Dermis blood vessel endothelial cell (primary cell): ENCODE data around the gene SCNN1G. TPM values are rescaled to one million over a fixed set of nuclear protein-coding genes. Genes with fewer than 3 reads are reported as not detected.
"Not testable (repeated sequence)": the region's sequence is repeated elsewhere in the genome, so short reads cannot be mapped to it uniquely, and the experiment has no call there.

ENCODE experiments used
- DNase-seq: peaks from one replicate; pipeline ENCODE4 v3.0.0; 2010
- total RNA-seq: library from RNA; depleted of rRNA; stranded (reverse); fragments of >200 nt; gene quantifications from 2 replicates; pipeline ENCODE4 v1.2.3, GENCODE V29; 2014

SCNN1G gene
- total RNA-seq, 1 donor from 2014 or later: 0.68 TPM

DNA sequence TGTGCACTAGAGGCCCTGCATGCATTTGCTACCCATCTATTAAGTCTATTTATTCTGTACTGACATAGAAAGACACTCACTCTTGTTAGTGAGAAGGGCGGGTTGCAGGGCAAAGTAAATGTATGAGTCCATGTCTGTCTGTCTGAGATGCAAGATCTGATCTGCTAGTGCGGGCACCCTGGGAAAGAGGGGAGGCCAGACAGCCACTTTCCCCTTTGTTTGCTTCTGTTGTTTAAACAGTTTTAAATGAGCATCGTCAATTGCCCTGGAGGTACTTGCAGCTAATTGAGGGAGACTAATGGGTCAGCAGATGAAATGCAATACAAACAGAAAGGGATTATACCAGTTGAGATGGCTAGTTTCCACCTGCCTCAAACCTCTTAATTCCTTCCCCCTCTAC lies 24.9 kb downstream of the SCNN1G start:
- DNase-seq: no peak

DNA sequence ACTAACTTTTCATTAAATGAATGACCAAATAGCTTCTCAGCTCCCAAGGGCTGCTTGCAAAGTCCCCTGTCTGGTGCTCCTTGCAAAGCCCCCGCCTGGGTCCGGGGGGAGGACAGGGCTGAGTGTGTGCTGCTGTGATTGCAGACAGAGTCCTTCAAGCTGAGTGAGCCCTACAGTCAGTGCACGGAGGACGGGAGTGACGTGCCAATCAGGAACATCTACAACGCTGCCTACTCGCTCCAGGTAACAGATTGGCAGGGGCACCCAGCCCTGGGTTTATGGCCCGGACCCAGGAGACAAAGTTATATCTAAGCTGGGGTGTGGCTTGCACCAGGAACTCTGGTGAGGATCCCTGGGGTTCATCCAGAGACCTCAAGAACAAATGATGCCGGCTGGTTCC lies 27.1 kb downstream of the SCNN1G start:
- no peak for DNase-seq

DNA sequence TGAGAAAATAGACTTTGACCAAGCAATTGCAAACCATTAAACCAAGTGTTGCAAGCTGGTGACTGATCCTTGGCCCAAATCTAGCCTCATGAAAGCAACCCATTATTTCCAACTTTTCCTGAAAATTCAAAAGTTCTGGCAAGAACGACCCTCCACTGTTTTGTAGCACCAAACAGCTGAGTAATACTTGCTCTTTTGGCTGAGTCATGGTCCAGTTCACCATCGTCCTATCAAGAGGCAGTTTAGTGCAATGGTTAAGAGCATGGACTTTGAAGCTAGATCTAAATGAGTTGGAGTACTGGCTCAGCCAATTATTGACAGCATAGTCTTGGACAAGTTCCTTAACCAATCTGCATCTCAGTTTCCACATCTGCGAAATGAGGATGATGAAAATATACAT lies 31.3 kb downstream of the SCNN1G start:
- no peak for DNase-seq

DNA sequence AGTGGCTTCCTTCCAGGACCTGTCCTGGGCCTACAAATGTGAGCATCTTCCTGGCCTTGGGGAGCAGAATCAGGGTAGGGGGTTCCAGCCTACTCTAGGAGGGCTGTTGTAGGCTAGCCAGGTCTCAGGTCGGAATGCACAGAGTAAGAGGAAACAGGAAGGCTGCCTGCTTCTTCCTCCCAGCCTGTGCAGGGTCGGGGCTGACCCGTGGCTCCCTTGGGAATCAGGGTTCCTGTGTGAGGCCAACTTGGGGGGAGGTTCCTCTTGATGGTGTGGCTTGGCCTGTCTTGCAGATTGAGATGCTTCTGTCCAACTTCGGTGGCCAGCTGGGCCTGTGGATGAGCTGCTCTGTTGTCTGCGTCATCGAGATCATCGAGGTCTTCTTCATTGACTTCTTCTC lies 32.3 kb downstream of the SCNN1G start:
- no peak for DNase-seq

DNA sequence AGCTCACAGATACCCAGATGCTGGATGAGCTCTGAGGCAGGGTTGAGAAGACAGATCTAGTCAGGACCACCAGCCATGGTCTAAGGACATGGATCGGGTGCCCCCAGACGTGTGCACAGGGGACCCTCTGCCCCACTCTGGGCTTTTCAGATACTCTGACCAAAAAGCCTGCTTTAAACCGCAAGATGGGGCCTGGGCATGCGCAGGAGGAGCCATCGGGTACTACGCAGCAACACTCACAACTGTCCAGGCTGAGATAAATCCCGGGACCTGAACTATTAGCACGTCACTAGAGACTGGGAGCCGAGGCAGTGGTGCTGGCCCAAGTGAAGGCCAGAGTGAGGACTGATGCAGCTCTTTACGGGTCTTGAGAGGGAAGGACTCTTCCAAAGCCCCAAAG lies 32.9 kb downstream of the SCNN1G start:
- no peak for DNase-seq

DNA sequence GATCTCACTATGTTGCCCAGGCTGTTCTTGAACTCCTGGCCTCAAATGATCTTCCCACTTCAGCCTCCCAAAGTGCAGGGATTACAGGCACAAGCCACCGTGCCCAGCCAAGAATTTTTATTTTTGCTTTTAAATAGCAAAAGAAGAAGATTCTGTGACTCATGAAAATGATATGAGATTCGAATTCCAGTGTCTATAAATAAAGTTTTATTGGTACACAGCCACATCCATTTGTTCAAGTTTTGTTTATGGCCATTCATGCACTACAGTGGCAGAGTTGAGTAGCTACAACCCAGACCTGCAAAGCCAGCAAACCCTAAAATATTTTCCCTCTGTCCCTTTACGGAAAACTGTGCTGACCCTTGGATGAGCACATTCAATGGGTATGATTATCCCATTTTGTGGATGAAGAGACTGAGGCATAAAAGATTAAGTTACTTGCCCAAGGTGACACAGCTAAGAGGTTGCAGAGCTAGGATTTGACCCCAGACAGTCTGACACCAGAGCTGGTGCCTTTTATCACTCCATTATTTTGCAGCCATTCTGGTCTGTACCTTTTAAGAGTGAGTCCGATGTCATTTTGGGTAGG lies 34.2 kb downstream of the SCNN1G start:
- no peak for DNase-seq

DNA sequence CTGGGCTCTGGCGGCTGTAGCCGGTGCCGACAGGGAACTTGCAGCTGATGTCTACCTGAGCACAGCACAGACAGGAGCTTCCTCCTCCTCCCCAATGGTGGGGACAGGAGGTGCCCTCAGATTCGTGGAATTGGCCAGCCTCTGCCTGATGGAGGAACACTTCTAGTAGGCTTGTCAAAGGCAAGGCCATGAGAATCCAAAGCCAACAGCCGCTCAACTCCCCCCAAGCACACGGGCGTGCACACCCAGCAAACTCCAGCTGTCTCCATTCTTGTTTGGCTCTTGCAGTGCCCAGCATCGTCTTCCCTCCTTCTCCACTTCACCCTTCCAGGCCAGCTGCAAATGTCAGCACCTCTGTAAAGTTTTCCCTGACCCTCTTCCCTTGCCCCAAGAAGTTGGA lies 35.1 kb downstream of the SCNN1G start:
- no peak for DNase-seq

DNA sequence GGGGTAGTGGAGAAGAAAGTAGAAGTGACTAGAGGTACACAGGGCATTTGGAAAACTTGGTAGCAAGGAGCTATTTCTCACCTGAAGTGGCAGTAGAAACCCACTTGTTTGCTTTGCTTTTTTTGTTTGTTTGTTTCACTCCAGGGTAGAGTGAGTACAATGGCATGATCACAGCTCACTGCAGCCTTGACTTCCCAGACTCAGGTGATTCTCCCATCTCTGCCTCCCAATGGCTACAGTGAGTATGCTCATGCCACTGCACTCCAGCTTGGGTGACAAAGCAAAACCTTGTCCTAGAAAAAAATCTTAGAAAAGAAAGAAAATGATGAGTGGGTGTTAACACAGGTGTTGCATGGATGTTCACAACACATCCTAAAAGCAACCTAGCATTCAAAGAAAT lies 40.4 kb downstream of the SCNN1G start:
- no peak for DNase-seq

DNA sequence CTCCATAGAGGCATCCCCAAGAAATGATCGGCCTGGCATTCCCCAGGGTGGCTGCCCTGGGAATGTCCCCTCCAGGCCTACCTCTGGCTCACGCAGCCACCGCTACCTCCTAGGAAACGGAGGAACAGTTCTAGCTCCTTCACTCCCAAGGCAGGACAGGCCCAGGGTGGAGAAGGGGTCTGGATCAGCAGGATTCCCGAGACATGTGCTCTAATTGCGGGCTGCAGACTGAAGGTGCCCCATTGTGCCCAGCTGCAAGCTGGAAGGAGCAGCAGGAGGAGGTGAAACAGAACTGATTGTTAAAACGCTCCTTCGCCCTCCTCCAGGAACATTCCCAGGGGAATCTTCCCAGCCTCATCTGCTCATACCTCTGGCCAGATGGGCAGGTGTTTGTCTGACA lies 40.8 kb downstream of the SCNN1G start:
- no peak for DNase-seq

DNA sequence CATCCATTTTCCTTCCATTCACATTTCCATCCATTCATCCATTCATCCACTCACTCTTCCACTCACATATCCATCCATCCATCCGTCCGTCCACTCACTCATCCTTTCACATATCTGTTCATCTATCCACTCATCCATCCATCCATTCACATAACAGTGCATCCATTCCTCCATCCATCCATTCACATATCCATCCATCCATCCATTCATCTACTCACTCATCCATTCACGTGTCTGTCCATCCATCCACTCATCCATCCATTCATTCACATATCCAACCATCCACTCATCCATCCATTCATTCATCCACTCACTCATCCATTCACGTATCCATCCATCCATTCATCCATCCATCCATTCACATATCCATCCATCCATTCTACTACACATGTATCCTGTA lies 42.6 kb downstream of the SCNN1G start:
- DNase-seq: no peak

DNA sequence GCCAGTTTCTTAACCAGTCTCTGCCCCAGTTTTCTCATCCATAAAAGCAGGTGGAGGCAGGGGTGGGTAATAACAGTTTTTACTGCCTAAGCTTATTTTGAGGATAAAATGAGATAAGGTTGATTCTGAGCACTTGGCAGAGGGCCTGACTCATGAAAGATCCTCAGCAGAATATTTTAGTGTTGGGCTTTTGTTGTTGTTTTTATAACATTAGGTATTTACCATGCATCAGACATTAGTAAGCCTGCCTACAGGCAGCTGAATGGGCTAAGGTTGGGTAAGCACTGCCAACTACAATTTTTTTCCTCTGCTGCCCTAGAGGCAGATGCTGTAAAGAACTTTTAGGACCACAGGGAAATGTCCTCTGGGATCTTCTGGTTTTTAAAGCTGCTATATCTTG lies 43.1 kb downstream of the SCNN1G start:
- no peak for DNase-seq

DNA sequence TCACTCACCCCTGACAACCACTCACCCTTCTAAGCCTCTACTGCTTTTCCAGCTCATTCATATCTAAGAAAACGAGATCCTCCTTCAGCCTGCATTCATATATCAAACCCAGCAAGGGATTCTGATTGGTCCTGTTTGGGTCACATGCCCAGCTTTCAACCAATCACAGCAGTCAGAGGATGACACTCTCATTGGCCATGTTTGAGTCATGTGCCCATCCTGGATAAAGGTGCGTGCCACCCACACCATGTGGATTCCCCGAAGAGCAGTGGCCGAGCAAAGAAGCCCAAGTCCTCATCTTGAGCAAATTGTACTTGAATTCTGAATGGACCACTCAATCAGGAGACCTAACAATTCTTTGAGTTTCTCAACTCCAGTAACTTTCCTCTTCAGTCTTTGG lies 45.0 kb downstream of the SCNN1G start:
- no peak for DNase-seq

DNA sequence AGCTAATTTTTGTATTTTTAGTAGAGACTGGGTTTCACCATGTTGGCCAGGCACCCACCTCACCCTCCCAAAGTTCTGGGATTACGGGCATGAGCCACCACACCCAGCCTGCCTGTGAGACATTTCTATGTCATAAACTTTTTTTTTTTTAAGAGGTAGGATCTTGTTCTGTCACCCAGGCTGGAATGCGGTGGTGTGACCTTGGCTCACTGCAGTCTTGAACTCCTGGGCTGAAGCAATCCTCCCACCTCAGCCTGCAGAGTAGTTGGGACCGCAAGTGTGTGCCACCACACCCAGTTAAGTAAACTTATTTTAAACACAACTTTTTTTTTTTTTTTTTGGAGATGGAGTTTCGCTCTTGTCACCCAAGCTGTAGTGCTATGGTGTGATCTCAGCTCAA lies 47.2 kb downstream of the SCNN1G start:
- no peak for DNase-seq

DNA sequence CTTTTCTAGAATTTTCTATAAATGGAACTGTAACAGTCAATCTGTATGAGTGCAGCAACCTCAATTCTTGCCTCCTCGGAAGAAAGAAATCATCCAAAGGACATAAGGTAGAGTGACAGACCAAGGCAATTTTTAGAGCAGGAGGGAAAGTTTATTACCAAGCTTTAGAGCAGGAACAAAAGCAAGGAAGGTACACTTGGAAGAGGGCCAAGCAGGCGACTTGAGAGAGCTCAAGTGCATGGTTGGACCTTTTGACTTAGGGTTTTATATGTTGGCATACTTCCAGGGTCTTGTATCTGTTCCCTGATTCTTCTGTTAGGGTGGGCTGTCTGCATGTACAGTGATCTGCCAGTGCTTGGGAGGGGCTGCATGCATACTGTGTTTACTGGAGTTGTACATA lies 50.3 kb downstream of the SCNN1G start:
- no peak for DNase-seq

DNA sequence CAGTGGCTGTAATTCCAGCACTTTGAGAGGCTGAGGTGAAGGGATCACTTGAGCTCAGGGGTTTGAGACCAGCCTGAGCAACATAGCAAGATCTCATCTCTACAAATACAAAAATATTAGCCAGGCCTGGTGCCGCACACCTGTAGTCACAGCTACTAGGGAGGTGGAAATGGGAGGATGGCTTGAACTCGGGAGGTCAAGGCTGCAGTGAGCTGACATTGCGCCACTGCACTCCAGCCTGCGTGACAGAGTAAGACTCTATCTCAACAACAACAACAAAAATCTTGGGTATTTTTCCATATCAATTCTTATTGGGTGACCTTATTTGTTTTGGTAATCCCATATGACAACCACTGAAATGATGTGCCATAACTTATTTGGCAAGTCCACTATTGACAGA lies 52.6 kb downstream of the SCNN1G start:
- no peak for DNase-seq

DNA sequence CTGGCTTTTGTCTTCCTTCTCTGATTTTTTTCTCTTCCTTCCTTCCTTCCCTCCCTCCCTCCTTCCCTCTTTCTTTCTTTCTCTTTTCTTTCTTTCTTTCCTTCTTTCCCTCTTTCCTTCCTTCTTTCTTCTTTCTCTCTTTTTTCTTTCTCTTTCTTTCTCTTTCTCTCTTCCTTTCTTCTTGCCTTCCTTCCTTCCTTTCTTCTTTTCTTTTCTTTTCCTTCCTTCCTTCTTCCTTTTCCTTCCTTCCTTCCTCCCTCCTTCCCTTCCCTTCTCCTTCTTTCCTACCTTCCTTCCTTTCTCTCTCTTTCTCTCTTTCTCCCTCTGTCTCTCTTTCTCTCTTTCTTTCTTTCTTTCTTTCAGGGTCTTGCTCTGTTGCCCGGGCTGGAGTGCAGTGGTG lies 54.4 kb downstream of the SCNN1G start:
- no peak for DNase-seq

DNA sequence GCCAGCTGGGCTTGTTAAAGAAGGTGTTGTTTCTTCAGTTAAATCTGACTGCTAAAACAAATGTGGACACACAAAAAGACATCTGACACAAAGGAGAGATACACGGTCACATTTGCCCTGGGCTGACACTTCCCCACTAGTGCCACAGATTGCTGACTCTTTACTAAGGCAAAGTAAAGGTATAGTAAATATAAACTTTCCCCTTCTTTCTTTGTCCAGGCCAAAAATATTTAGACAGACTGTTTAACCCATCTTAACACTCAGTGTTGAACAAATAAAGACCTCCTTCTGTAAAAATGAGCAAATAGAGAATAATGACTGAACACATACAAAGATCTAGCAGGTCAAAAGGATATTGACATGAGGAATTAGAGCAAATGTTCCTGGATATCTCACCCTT lies 58.4 kb downstream of the SCNN1G start:
- DNase-seq: no peak

DNA sequence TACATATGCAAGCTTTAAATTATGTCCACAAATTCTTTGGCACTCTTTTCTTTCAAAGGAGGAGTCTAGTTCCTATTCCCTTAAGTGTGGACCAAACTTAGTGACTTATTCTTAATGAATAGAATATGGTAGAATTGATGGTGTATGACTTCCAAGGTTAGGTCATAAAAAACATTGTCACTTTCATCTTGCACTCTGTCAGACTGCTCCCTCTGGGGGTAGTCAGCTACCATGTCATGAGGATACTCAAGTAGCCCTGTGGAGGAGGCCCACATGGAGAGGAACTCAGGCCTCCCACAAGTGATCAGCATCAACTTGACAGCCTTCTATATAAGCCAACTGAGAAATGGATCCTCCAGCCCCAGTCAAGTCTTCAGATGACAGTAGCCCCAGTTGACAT lies 61.6 kb downstream of the SCNN1G start:
- no peak for DNase-seq

DNA sequence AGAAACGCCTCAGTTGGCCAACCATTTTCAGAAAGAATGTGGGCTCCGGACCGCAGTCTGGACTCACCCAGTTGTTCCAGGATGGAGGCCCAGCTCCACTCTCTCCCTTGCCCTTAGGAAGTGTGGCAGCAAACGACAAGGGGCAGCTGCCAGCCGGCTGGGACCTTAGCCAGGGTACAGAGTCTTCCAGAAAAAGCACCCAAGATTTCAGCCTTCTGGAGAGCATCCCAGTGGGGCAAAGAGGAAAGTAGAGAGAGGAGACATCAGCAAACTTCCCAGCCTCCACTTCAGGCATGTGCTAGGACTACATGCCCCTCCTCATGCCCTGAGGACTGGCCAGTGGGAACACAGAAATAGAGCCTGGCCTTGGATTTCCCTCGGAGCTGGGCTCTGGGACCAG lies 62.7 kb downstream of the SCNN1G start:
- no peak for DNase-seq

DNA sequence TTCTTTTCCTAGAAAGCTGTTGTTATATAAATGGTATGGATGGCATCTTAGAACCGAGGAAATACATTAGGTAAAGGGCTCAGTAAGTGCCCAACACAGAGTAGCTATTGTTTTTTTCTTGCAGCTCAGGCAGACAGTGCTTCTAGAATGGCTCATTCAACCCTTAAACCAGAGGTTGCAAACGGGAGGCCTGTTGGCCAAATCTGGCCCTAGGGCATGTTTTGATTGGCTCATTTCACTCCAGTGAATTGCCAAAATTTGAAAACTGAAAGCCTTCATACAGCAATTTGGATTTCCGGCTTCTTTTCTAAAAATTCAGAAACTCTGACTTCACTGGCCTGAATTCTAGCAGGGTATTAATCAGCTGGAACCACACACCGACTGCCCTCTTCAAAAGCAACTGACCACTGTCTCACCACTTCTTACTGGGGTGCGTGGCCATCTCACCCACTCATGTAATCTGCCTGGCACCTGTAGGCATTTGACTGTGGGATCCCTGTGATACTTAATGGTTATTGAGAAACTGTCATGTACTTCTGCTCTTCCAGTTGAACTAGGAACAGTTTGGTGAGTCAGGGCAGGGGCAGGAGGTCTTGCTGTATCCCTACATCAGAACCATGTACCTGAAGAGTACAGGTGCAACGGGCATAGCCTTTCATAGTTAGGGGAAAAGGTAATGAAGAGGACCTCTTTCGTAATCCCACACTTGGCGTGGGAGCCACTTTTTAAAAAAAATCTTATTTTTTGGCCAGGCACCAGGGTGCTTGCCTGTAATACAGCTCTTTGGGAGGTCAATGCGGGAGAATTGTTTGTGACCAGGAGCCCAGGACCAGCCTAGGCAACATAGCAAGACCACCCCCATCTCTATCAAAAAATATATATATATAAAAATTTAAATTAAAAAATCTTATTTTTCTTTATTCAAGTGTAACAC lies 66.0 kb downstream of the SCNN1G start:
- no peak for DNase-seq

DNA sequence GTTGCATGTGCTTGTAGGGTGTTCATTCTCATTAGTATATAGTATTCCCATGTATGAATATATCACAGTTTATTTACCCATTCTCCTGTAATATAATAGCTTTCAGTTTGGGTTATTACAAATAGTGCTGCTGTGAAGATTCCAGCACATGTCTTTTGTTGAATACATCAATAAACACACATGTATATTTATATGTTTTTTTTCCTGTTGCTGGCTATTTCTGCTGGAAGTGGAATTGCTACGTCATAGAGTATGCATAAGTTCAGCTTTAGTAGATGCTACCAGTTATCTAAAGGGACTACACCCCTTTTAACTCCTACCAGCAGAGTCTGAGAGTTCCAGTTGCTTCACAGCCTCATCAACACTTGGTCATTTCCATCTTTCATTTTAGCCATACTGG lies 67.3 kb downstream of the SCNN1G start:
- DNase-seq: no peak

DNA sequence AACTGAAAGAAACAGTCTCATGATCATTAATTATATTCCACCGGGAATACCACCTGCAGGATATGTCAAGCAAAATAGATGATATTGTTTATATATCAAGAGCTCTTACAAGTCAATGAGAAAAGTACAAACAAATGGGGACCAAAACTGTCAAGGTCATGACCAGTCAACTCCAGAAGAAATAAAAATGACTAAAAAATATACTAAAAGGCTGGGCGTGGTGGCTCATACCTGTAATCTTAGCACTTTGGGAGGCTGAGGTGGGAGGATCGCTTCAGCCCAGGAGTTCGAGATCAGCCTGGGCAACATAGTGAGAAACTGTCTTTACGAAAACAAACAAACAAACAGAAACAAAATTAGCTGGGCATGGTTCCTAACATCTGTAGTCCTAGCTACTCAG lies 69.8 kb downstream of the SCNN1G start:
- DNase-seq: no peak

DNA sequence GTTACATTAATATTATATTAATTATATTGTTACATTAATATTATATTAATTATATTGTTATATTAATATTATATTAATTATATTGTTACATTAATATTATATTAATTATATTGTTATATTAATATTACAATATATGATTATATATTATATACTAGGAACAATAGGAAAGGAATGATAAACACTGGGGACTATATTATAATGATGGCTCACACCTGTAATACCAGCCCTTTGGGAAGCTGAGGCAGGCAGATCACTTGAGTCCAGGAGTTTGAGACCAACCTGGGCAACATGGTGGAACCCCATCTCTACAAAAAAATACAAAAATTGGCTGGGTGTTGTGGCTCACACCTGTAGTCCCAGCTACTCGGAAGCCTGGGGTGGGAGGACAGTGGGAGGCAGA lies 71.1 kb downstream of the SCNN1G start:
- DNase-seq: not testable (repeated sequence)

DNA sequence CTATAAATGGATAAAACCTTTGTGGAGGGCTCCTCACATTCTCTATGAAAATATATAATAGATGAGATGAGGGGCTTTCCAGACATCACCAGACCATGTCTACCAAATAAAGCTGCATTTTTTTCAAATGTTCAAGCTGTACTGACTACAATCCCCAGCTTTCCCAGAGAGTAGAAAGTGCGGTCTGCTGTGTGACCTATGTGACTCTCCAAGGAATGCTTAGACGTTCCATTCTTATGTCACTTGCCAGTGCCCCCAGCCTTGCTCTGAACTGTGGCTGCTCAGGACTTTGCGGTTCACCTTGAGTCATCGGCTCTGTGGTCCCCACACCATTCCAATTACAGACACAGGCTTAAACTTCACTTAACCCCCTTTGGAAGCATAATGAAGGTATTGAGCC lies 71.8 kb downstream of the SCNN1G start:
- no peak for DNase-seq

DNA sequence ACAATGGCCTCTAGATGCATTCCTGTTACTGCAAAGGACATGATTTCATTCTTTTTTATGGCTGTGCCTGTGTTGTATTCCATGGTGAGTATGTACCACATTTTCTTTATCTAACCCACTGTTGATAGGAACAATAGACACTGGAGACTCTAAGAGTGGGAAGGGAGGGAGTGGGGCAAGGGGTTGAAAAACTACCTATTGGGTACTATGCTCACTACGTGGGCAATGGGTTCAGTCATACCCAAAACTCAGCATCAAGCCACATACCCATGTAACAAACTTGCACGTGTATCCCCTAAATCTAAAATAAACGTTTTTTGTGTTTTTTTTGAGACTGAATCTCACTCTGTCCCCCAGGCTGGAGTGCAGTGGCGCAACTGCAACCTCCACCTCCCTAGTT lies 72.5 kb downstream of the SCNN1G start:
- no peak for DNase-seq
